Measurements from ENCODE around the gene FAF1.

FAF1 gene

GRCh38 chr1:50527249-50527986 is 432.6 kb downstream of the FAF1 start:
- DNase-seq: no peak

GRCh38 chr1:50526431-50526830 is 433.6 kb downstream of the FAF1 start:
- DNase-seq: no peak

GRCh38 chr1:50523548-50523947 is 436.5 kb downstream of the FAF1 start:
- no peak for DNase-seq

GRCh38 chr1:50522691-50523342 is 437.2 kb downstream of the FAF1 start:
- no peak for DNase-seq

- DNase-seq: no peak
These were observed 438.4 kb downstream of the FAF1 start for GRCh38 chr1:50521703-50522102.

GRCh38 chr1:50517488-50517887 is 442.6 kb downstream of the FAF1 start:
- DNase-seq: no peak

GRCh38 chr1:50516056-50516455 is 444.0 kb downstream of the FAF1 start:
- DNase-seq: no peak

GRCh38 chr1:50508040-50508586 is 452.0 kb downstream of the FAF1 start:
- DNase-seq: no peak

- no peak for DNase-seq
These were observed 454.6 kb downstream of the FAF1 start for GRCh38 chr1:50505427-50505826.

- no peak for DNase-seq
These were observed 456.6 kb downstream of the FAF1 start for GRCh38 chr1:50503515-50503914.

- DNase-seq: no peak
These were observed 457.9 kb downstream of the FAF1 start for GRCh38 chr1:50502147-50502546.

- no peak for DNase-seq
These were observed 463.1 kb downstream of the FAF1 start for GRCh38 chr1:50497007-50497406.

- DNase-seq: no peak
These were observed 466.4 kb downstream of the FAF1 start for GRCh38 chr1:50493710-50494109.

GRCh38 chr1:50492142-50492541 is 467.9 kb downstream of the FAF1 start:
- DNase-seq: no peak

- DNase-seq: no peak
These were observed 468.9 kb downstream of the FAF1 start for GRCh38 chr1:50491142-50491541.

- no peak for DNase-seq
These were observed 469.4 kb downstream of the FAF1 start for GRCh38 chr1:50490640-50491039.

GRCh38 chr1:50488876-50489275 is 471.2 kb downstream of the FAF1 start:
- no peak for DNase-seq

- DNase-seq: no peak
These were observed 471.7 kb downstream of the FAF1 start for GRCh38 chr1:50488356-50488755.

- no peak for DNase-seq
These were observed 472.3 kb downstream of the FAF1 start for GRCh38 chr1:50487725-50488124.

- DNase-seq: no peak
These were observed 478.8 kb downstream of the FAF1 start for GRCh38 chr1:50481142-50481736.

GRCh38 chr1:50476800-50477199 is 483.3 kb downstream of the FAF1 start:
- no peak for DNase-seq

- no peak for DNase-seq
These were observed 484.9 kb downstream of the FAF1 start for GRCh38 chr1:50474859-50475809.

GRCh38 chr1:50473513-50473912 is 486.6 kb downstream of the FAF1 start:
- no peak for DNase-seq
